OCI-LY1 (cell line): ENCODE results near the gene KCNMA1.
"Not testable (repeated sequence)": the region's sequence is repeated elsewhere in the genome, so short reads cannot be mapped to it uniquely, and the experiment has no call there.

Experiments
- H2AFZ ChIP-seq: fragments of 200-600 bp; sonication (generic), shearing (Covaris generic); 2 replicates; pipeline ENCODE4 v1.6.0; 2014; ENCODE audit warnings: antibody characterized with exemption, mild to moderate bottlenecking, low read length
- H3F3A ChIP-seq: fragments of 200-600 bp; sonication (generic), shearing (Covaris generic); 2 replicates; pipeline ENCODE4 v1.6.0; 2014; ENCODE audit warnings: mild to moderate bottlenecking, antibody characterized with exemption, low read length, moderate library complexity; ENCODE audit not compliant: insufficient read depth
- H3K27ac ChIP-seq: fragments of 200-600 bp; sonication (generic); 2 replicates; pipeline ENCODE4 v1.5.1; 2014; ENCODE audit warnings: low read length, mixed run types, mild to moderate bottlenecking, low read depth; ENCODE audit not compliant: poor library complexity, severe bottlenecking
- H3K27me3 ChIP-seq: fragments of 200-600 bp; sonication (generic); 2 replicates; pipeline ENCODE4 v1.6.0; 2014; ENCODE audit warnings: antibody characterized with exemption, mild to moderate bottlenecking, low read length, moderate library complexity; ENCODE audit not compliant: insufficient read depth
- H3K36me3 ChIP-seq: fragments of 200-600 bp; sonication (generic); 2 replicates; pipeline ENCODE4 v1.6.1; 2014; ENCODE audit warnings: mild to moderate bottlenecking, antibody characterized with exemption, low read length, moderate library complexity, mixed read lengths; ENCODE audit not compliant: insufficient read depth
- H3K4me1 ChIP-seq: fragments of 200-600 bp; sonication (generic); 2 replicates; pipeline ENCODE4 v1.5.1; 2014; ENCODE audit warnings: mild to moderate bottlenecking, low read length, moderate library complexity; ENCODE audit not compliant: insufficient read depth, severe bottlenecking
- H3K4me2 ChIP-seq: fragments of 200-600 bp; sonication (generic), shearing (Covaris generic); 2 replicates; pipeline ENCODE4 v1.6.1; 2014; ENCODE audit warnings: low read length
- H3K4me3 ChIP-seq: fragments of 200-600 bp; sonication (generic); 2 replicates; pipeline ENCODE4 v1.5.1; 2014; ENCODE audit warnings: low read length, low read depth, mild to moderate bottlenecking, mixed read lengths; ENCODE audit not compliant: poor library complexity, severe bottlenecking
- H3K79me2 ChIP-seq: fragments of 200-600 bp; shearing (Covaris generic); 2 replicates; pipeline ENCODE4 v1.6.1; 2016; ENCODE audit warnings: mixed run types, low read length, mixed read lengths; ENCODE audit not compliant: insufficient read depth
- H3K9ac ChIP-seq: fragments of 200-600 bp; sonication (generic), shearing (Covaris generic); 2 replicates; pipeline ENCODE4 v1.6.1; 2014; ENCODE audit warnings: mild to moderate bottlenecking, low read length, mixed read lengths
- H3K9me2 ChIP-seq: fragments of 200-600 bp; sonication (generic), shearing (Covaris generic); 2 replicates; pipeline ENCODE4 v1.6.1; 2014; ENCODE audit warnings: low read depth, mild to moderate bottlenecking, low read length, mixed read lengths
- H3K9me3 ChIP-seq: fragments of 200-600 bp; shearing (Covaris generic); 2 replicates; pipeline ENCODE4 v1.6.1; 2014; ENCODE audit warnings: low read length, mixed read lengths
- H4K20me1 ChIP-seq: fragments of 200-600 bp; sonication (generic), shearing (Covaris generic); 2 replicates; pipeline ENCODE4 v1.6.0; 2016; ENCODE audit warnings: mild to moderate bottlenecking, low read length; ENCODE audit not compliant: insufficient read depth
- CTCF ChIP-seq: fragments of 200-600 bp; sonication (generic), shearing (Covaris generic); IDR thresholded peaks from 2 replicates; pipeline ENCODE4 v1.5.1; 2017; ENCODE audit warnings: mild to moderate bottlenecking, antibody characterized with exemption, low read length, moderate library complexity, mixed read lengths
- EZH2 ChIP-seq: fragments of 200-600 bp; sonication (generic), shearing (Covaris generic); IDR thresholded peaks from 2 replicates; pipeline ENCODE4 v1.8.0; 2017; ENCODE audit warnings: borderline replicate concordance, mixed run types, mild to moderate bottlenecking, antibody characterized with exemption, low read length, moderate library complexity, mixed read lengths

KCNMA1 gene

DNA sequence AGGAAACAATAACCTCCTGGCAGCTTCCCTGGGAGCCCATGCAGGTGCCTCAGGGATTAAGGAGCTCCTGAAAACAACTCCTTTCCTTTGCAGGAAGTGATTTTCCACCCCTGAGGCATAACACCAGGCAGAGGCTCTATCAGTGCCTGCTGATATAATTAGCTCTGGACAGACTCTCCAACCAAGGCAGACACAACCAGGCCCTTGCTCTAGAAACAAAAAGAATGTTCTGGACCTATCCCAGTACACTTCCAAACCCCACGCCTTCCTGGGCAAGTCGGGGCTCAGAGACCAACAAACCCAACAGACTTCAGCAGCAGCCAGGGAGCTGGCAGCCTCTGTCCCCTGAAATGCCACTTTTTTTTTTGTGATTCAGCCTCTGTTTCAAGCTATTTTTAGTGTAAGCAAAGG is 247.1 kb downstream of the KCNMA1 start:
- Histone ChIP-seq H3K36me3 (no peaks in the 10 kb centered on the region), H3K4me2 (no peak overlapping the region), H3K9me2 (no peaks in the 10 kb centered on the region), H3F3A (no peaks in the 10 kb centered on the region), H3K9me3 (no peaks in the 10 kb centered on the region), H3K27me3 (no peaks in the 10 kb centered on the region), H3K27ac (no peak overlapping the region), H3K4me1 (no peaks in the 10 kb centered on the region), H4K20me1 (no peaks in the 10 kb centered on the region), H3K79me2 (no peaks in the 10 kb centered on the region), H3K4me3 (no peak overlapping the region), H3K9ac (no peak overlapping the region), H2AFZ (no peak overlapping the region)
- TF ChIP-seq EZH2 (no peak), CTCF (no peak)

- Histone ChIP-seq H3K9me3 (no peaks in the 10 kb centered on the region), H3F3A (no peaks in the 10 kb centered on the region), H2AFZ (no peak overlapping the region), H3K4me2 (no peak overlapping the region), H3K4me3 (no peak overlapping the region), H3K27me3 (no peaks in the 10 kb centered on the region), H3K27ac (no peak overlapping the region), H3K36me3 (no peaks in the 10 kb centered on the region), H4K20me1 (no peaks in the 10 kb centered on the region), H3K9me2 (no peaks in the 10 kb centered on the region), H3K9ac (no peak overlapping the region), H3K4me1 (no peaks in the 10 kb centered on the region), H3K79me2 (no peaks in the 10 kb centered on the region)
- TF ChIP-seq CTCF = no peak
- TF ChIP-seq EZH2 = no peak
Observed at GRCh38 chr10:77388571-77389100, 249.0 kb downstream of the KCNMA1 start.

DNA sequence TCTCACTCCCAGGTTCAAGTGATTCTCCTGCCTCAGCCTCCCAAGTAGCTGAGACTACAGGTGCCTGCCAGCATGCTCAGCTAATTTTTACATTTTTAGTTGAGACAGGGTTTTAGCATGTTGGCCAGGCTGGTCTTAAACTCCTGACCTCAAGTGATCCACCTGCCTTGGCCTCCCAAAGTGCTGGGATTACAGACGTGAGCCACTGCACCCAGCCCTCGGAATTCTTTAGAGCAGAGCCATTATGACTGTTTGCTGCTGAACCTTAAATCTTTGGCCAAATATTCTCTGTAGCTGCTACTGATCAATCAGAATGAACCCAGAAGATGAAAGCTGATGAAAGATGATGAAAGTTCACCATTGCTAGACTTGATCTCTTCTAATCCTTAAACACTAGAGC is 249.9 kb downstream of the KCNMA1 start:
- H3K9ac ChIP-seq, H3K79me2 ChIP-seq, H3K4me2 ChIP-seq, H2AFZ ChIP-seq, H3K4me3 ChIP-seq, H3K9me3 ChIP-seq, H3K27me3 ChIP-seq, H3F3A ChIP-seq, H4K20me1 ChIP-seq, H3K4me1 ChIP-seq, H3K9me2 ChIP-seq, H3K27ac ChIP-seq, H3K36me3 ChIP-seq: not testable (repeated sequence)

GRCh38 chr10:77387247-77387646 is 250.4 kb downstream of the KCNMA1 start:
- no peak overlapping the region for H3K27ac ChIP-seq
- H3K9me2 ChIP-seq = no peaks in the 10 kb centered on the region
- no peaks in the 10 kb centered on the region for H3K36me3 ChIP-seq
- no peaks in the 10 kb centered on the region for H3K4me1 ChIP-seq
- no peak overlapping the region for H3K4me2 ChIP-seq
- H3K9me3 ChIP-seq = no peaks in the 10 kb centered on the region
- no peak overlapping the region for H3K9ac ChIP-seq
- no peak overlapping the region for H2AFZ ChIP-seq
- H3K27me3 ChIP-seq = no peaks in the 10 kb centered on the region
- no peaks in the 10 kb centered on the region for H4K20me1 ChIP-seq
- TF ChIP-seq CTCF (no peak), EZH2 (no peak)
- no peaks in the 10 kb centered on the region for H3K79me2 ChIP-seq
- H3F3A ChIP-seq = no peaks in the 10 kb centered on the region
- no peak overlapping the region for H3K4me3 ChIP-seq
